ENCODE data around the gene GATA6.
A peak's percentile ranks its signal among the peaks of the same experiment; 100 is the strongest.

The GATA6 gene

GRCh38 chr18:22174341-22175145 lies 5.2 kb downstream of the GATA6 start:
- ATAC-seq (ENCODE audit: low read depth): no peak
- H3K9me3 ChIP-seq (ENCODE audit: severe bottlenecking): no peaks in the 10 kb centered on the region
- TF ChIP-seq CTCF (IDR thresholded peaks at IDR 0.05; ENCODE audit: poor library complexity, severe bottlenecking): peak; percentile 10
- H3K36me3 ChIP-seq (ENCODE audit: low read depth): peaks cover 30% of the 10 kb centered on the region
- no peaks in the 10 kb centered on the region for H3K27me3 ChIP-seq (ENCODE audit: insufficient read depth, poor library complexity, severe bottlenecking)
- H3K4me3 ChIP-seq (ENCODE audit: severe bottlenecking): no peak overlapping the region
- peaks cover 6% of the 10 kb centered on the region for H3K4me1 ChIP-seq (ENCODE audit: insufficient read depth, poor library complexity, severe bottlenecking)
- H3K27ac ChIP-seq (ENCODE audit: poor library complexity, severe bottlenecking): no peak overlapping the region
- DNase-seq (ENCODE audit: low spot score): no peak

GRCh38 chr18:22175346-22175745 lies 6.0 kb downstream of the GATA6 start:
- TF ChIP-seq CTCF (IDR thresholded peaks at IDR 0.05; ENCODE audit: poor library complexity, severe bottlenecking): no peak
- no peaks in the 10 kb centered on the region for H3K9me3 ChIP-seq (ENCODE audit: severe bottlenecking)
- H3K36me3 ChIP-seq (ENCODE audit: low read depth): peaks cover 37% of the 10 kb centered on the region
- peaks cover 6% of the 10 kb centered on the region for H3K4me1 ChIP-seq (ENCODE audit: insufficient read depth, poor library complexity, severe bottlenecking)
- H3K27ac ChIP-seq (ENCODE audit: poor library complexity, severe bottlenecking): no peak overlapping the region
- DNase-seq (ENCODE audit: low spot score) (no peak), ATAC-seq (ENCODE audit: low read depth) (no peak)
- no peaks in the 10 kb centered on the region for H3K27me3 ChIP-seq (ENCODE audit: insufficient read depth, poor library complexity, severe bottlenecking)
- H3K4me3 ChIP-seq (ENCODE audit: severe bottlenecking): no peak overlapping the region

GRCh38 chr18:22176420-22177326 lies 7.3 kb downstream of the GATA6 start:
- TF ChIP-seq CTCF (IDR thresholded peaks at IDR 0.05; ENCODE audit: poor library complexity, severe bottlenecking): no peak
- Histone ChIP-seq H3K27ac (ENCODE audit: poor library complexity, severe bottlenecking) (no peak overlapping the region), H3K27me3 (ENCODE audit: insufficient read depth, poor library complexity, severe bottlenecking) (no peaks in the 10 kb centered on the region), H3K9me3 (ENCODE audit: severe bottlenecking) (no peaks in the 10 kb centered on the region), H3K4me1 (ENCODE audit: insufficient read depth, poor library complexity, severe bottlenecking) (peaks cover 7% of the 10 kb centered on the region), H3K36me3 (ENCODE audit: low read depth) (peaks cover 43% of the 10 kb centered on the region), H3K4me3 (ENCODE audit: severe bottlenecking) (no peak overlapping the region)
- DNase-seq (ENCODE audit: low spot score) (no peak), ATAC-seq (ENCODE audit: low read depth) (no peak)

GRCh38 chr18:22177327-22177871 lies 8.0 kb downstream of the GATA6 start:
- H3K27me3 ChIP-seq (ENCODE audit: insufficient read depth, poor library complexity, severe bottlenecking): no peaks in the 10 kb centered on the region
- DNase-seq (ENCODE audit: low spot score): no peak
- no peak overlapping the region for H3K4me3 ChIP-seq (ENCODE audit: severe bottlenecking)
- peaks cover 14% of the 10 kb centered on the region for H3K4me1 ChIP-seq (ENCODE audit: insufficient read depth, poor library complexity, severe bottlenecking)
- no peak for TF ChIP-seq CTCF (IDR thresholded peaks at IDR 0.05; ENCODE audit: poor library complexity, severe bottlenecking)
- H3K27ac ChIP-seq (ENCODE audit: poor library complexity, severe bottlenecking): no peak overlapping the region
- ATAC-seq (ENCODE audit: low read depth): no peak
- H3K36me3 ChIP-seq (ENCODE audit: low read depth): peaks cover 47% of the 10 kb centered on the region
- H3K9me3 ChIP-seq (ENCODE audit: severe bottlenecking): no peaks in the 10 kb centered on the region

Measured in RWPE2 (cell line).